ENCODE data around the gene CLMP.

DNA sequence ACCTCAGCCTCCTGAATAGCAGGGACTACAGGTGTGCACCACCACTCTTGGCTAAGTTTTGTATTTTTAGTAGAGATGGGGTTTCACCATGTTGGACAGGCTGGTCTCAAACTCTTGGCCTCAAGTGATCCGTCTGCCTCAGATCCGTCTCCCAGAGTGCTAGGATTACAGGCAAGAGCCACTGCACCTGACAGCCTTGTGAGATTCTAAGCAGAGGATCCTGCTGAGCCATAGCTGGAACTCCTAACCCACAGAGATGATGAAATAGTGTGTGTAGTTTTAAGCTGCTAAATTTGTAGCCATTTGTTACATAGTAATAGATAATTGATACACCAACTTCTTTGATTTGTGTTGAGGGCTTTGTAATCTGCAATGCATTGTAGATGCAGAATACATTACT is 51.1 kb downstream of the CLMP start:
- no peak for TF ChIP-seq CTCF (IDR thresholded peaks at IDR 0.05; ENCODE audit: low read length)
- TF ChIP-seq EZH2 (IDR thresholded peaks at IDR 0.05; ENCODE audit: borderline replicate concordance, low read length), result no peak
